PC-3 (cell line): Measurements from ENCODE around the gene RAB11FIP4.

Source experiments
- EZH2phosphoT487 ChIP-seq: fragments of 300-600 bp; sonication (generic); IDR thresholded peaks from 2 replicates; pipeline ENCODE4 v1.6.1; 2018; ENCODE audit warnings: mild to moderate bottlenecking, antibody characterized with exemption, low read length, borderline replicate concordance
- TF ChIP-seq, protein P1 (sequence below): fragments of 300-600 bp; sonication (generic); conservative IDR thresholded peaks from 2 replicates; pipeline ENCODE4 v1.5.1; 2017; ENCODE audit warnings: antibody characterized with exemption, low read depth, mild to moderate bottlenecking, low read length

DNA sequence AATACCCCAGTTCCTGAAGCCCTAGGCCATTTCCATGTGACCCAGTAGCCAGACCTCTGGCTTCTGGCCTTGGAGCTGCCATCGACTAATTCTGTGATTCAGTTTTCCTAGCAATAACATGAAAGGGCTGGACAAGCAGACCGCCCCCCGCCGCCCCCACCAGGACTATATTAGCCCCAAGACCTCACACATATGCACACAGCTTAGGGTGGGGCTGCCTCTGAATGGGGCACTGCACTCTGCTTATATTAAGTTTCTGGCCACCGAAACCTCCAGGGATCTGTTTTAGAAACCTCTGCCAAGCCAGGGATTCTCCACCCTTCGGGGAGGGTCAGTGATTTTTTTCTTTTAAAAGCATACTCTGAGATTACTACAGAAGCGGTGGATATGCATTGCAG, 2.3 kb downstream of the RAB11FIP4 start:
- TF ChIP-seq, protein P1, sequence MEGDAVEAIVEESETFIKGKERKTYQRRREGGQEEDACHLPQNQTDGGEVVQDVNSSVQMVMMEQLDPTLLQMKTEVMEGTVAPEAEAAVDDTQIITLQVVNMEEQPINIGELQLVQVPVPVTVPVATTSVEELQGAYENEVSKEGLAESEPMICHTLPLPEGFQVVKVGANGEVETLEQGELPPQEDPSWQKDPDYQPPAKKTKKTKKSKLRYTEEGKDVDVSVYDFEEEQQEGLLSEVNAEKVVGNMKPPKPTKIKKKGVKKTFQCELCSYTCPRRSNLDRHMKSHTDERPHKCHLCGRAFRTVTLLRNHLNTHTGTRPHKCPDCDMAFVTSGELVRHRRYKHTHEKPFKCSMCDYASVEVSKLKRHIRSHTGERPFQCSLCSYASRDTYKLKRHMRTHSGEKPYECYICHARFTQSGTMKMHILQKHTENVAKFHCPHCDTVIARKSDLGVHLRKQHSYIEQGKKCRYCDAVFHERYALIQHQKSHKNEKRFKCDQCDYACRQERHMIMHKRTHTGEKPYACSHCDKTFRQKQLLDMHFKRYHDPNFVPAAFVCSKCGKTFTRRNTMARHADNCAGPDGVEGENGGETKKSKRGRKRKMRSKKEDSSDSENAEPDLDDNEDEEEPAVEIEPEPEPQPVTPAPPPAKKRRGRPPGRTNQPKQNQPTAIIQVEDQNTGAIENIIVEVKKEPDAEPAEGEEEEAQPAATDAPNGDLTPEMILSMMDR, result no peak
- TF ChIP-seq EZH2phosphoT487, result no peak
